ENCODE results near the gene KLHL5. TPM values are rescaled to one million over a fixed set of nuclear protein-coding genes. Genes with fewer than 3 reads are reported as not detected.

Gene KLHL5
- total RNA-seq, 4 donors from 2014 or later = 13.5 to 27.3 (median 21.3) TPM

DNA sequence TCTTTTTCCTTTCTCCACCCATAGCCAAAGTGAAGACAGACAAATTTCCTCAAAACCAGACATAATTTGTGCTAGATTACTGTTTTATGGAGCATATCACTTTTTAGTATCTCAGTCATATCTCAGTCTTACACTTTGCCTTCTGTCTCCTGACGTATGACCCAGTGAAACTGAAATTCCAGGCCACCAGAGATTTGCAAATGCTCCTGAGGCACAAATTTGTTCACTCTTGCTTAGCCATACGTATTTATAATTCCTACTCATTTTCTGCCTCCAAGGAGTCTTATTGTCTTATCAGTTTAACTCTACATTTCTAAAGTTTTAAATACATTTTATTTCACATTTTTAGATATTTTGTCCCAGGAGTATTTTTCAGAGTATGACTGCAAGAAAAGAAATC, 39.8 kb upstream of the KLHL5 start:
- in situ Hi-C loops (cut with MboI; ENCODE audit: low pct_ligation_motif_present in 1 of 4, low pct_unique_long_range_greater_than_20kb in 1 of 4, low sequenced_read_pairs in 3 of 4) (no loop called here), intact Hi-C loops (cut with DNase I; ENCODE audit: low total_unique reads) (no loop called here)
- no peak for DNase-seq

DNA sequence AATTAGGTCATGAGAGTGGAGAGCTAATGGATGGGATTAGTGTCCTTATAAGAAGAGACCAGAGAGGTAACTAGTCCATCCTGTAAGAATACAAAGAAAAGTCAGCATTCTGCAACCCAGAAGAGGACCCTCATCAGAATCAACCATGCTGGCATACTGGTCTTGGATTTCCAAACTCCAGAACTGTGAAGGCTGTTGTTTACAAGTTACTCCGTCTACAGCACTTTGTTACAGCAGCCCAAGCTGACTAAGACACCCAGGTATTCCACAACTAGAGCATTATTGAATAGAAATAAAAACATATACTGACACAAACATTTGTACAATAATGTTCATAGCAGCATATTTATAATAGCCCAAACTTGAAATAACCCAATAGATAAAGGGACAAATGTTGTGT, 39.0 kb upstream of the KLHL5 start:
- Histone ChIP-seq H3K36me3 (no peaks in the 10 kb centered on the region), H3K9me3 (no peaks in the 10 kb centered on the region), H3K27me3 (no peaks in the 10 kb centered on the region), H3K27ac (no peak overlapping the region), H3K4me1 (no peaks in the 10 kb centered on the region), H3K4me3 (no peak overlapping the region)
- DNase-seq = no peak
- in situ Hi-C loops (cut with MboI; ENCODE audit: low pct_ligation_motif_present in 1 of 4, low pct_unique_long_range_greater_than_20kb in 1 of 4, low sequenced_read_pairs in 3 of 4) (no loop called here), intact Hi-C loops (cut with DNase I; ENCODE audit: low total_unique reads) (no loop called here)
- 96% methylated on average over 1 of the region's 1 CpG; no CpG with 5 or more reads in 1 of the 2 donors for WGBS, 2 donors (ENCODE audit: low coverage in 1 of 2)
- no peak for TF ChIP-seq POLR2A (IDR thresholded peaks at IDR 0.05)
- no peak for TF ChIP-seq EP300 (IDR thresholded peaks at IDR 0.05; ENCODE audit: low read depth)
- TF ChIP-seq, protein P1, sequence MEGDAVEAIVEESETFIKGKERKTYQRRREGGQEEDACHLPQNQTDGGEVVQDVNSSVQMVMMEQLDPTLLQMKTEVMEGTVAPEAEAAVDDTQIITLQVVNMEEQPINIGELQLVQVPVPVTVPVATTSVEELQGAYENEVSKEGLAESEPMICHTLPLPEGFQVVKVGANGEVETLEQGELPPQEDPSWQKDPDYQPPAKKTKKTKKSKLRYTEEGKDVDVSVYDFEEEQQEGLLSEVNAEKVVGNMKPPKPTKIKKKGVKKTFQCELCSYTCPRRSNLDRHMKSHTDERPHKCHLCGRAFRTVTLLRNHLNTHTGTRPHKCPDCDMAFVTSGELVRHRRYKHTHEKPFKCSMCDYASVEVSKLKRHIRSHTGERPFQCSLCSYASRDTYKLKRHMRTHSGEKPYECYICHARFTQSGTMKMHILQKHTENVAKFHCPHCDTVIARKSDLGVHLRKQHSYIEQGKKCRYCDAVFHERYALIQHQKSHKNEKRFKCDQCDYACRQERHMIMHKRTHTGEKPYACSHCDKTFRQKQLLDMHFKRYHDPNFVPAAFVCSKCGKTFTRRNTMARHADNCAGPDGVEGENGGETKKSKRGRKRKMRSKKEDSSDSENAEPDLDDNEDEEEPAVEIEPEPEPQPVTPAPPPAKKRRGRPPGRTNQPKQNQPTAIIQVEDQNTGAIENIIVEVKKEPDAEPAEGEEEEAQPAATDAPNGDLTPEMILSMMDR (IDR thresholded peaks at IDR 0.05) = no peak
- TF ChIP-seq POLR2AphosphoS5 (IDR thresholded peaks at IDR 0.05) = no peak

More for the DNA sequence above, 39.8 kb upstream of the KLHL5 start:
- no peaks in the 10 kb centered on the region for H3K27me3 ChIP-seq
- TF ChIP-seq POLR2A (IDR thresholded peaks at IDR 0.05) (no peak), EP300 (IDR thresholded peaks at IDR 0.05; ENCODE audit: low read depth) (no peak), POLR2AphosphoS5 (IDR thresholded peaks at IDR 0.05) (no peak)
- TF ChIP-seq, protein P1 (IDR thresholded peaks at IDR 0.05) = no peak
- H3K9me3 ChIP-seq = no peaks in the 10 kb centered on the region
- no peak overlapping the region for H3K4me3 ChIP-seq
- no peaks in the 10 kb centered on the region for H3K36me3 ChIP-seq
- H3K27ac ChIP-seq = no peak overlapping the region
- WGBS, 2 donors (ENCODE audit: low coverage in 1 of 2) = 77 to 92% methylated on average over 2 of the region's 2 CpGs
- H3K4me1 ChIP-seq = no peaks in the 10 kb centered on the region

DNA sequence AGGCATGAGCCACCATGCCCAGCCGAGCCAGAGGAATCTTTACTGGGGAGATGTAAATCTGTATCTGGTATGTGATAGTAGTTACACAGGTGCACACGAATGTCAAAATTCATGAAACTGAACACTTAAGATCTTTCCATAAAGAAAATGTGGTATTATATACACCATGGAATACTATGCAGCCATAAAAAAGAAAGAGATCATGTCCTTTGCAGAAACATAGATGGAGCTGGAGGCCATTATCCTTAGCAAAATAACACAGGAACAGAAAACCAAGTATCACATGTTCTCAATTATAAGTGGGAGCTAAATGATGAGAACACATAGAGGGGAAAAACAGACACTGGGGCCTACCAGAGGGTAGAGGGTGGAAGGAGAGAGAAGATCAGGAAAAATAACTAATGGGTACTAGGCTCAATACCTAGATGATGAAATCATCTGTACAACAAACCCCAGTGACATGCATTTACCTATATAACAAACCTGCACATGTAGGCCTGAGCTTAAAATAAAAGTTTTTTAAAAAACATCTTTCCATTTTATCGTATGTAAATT, 37.6 kb upstream of the KLHL5 start:
- in situ Hi-C loops (cut with MboI; ENCODE audit: low pct_ligation_motif_present in 1 of 4, low pct_unique_long_range_greater_than_20kb in 1 of 4, low sequenced_read_pairs in 3 of 4) = no loop called here
- TF ChIP-seq EP300 (IDR thresholded peaks at IDR 0.05; ENCODE audit: low read depth) = no peak
- TF ChIP-seq POLR2AphosphoS5 (IDR thresholded peaks at IDR 0.05) = no peak
- TF ChIP-seq, protein P1 (IDR thresholded peaks at IDR 0.05) = no peak
- TF ChIP-seq POLR2A (IDR thresholded peaks at IDR 0.05) = no peak
- intact Hi-C loops (cut with DNase I; ENCODE audit: low total_unique reads) = no loop called here
- no peaks in the 10 kb centered on the region for H3K36me3 ChIP-seq
- 94 to 98% methylated on average over 3 of the region's 3 CpGs for WGBS, 2 donors (ENCODE audit: low coverage in 1 of 2)
- no peak for DNase-seq
- no peaks in the 10 kb centered on the region for H3K27me3 ChIP-seq
- H3K4me3 ChIP-seq = no peak overlapping the region
- H3K27ac ChIP-seq = no peak overlapping the region
- H3K4me1 ChIP-seq = peaks cover 0 to 4% (median 0%) of the 10 kb centered on the region in 4 donors
- H3K9me3 ChIP-seq = no peaks in the 10 kb centered on the region

DNA sequence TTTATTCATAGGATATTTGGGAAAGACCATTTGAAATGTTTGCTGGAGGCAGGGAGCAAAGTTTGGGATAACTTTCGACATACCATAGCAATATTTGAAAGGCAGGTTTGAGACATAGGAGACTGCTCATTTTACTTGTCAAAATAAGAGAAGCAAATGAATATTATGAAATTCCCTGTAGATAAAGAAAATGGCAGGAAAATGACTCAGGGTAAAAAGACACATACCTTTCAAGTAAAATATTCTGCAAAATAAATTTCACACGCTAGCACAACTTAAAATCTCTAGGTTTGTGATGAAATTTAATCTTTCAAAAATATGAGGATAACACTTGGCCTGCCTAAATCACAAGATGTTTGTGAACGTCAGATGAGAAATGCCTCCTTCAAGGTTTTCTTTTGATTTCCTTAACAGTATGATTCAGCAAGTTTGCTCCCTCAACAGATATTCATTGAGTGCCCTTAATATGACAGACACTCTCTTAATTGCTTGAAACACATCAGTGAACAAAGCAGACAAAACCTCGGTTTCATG, 36.4 kb upstream of the KLHL5 start:
- no peak overlapping the region for H3K4me3 ChIP-seq
- no peak for DNase-seq
- no peaks in the 10 kb centered on the region for H3K9me3 ChIP-seq
- H3K27me3 ChIP-seq = no peaks in the 10 kb centered on the region
- no peak overlapping the region for H3K27ac ChIP-seq
- 79 to 82% methylated on average over 4 of the region's 4 CpGs for WGBS, 2 donors (ENCODE audit: low coverage in 1 of 2)
- H3K4me1 ChIP-seq = peaks cover 0 to 4% (median 0%) of the 10 kb centered on the region in 4 donors
- intact Hi-C loops (cut with DNase I; ENCODE audit: low total_unique reads) = no loop called here
- in situ Hi-C loops (cut with MboI; ENCODE audit: low pct_ligation_motif_present in 1 of 4, low pct_unique_long_range_greater_than_20kb in 1 of 4, low sequenced_read_pairs in 3 of 4) = no loop called here
- no peaks in the 10 kb centered on the region for H3K36me3 ChIP-seq
- TF ChIP-seq, protein P1 (IDR thresholded peaks at IDR 0.05) = no peak
- TF ChIP-seq POLR2AphosphoS5 (IDR thresholded peaks at IDR 0.05) (no peak), POLR2A (IDR thresholded peaks at IDR 0.05) (no peak), EP300 (IDR thresholded peaks at IDR 0.05; ENCODE audit: low read depth) (no peak)

Data from transverse colon (tissue), 4 donors.